ENCODE results near the gene CD9.

The CD9 gene

DNA sequence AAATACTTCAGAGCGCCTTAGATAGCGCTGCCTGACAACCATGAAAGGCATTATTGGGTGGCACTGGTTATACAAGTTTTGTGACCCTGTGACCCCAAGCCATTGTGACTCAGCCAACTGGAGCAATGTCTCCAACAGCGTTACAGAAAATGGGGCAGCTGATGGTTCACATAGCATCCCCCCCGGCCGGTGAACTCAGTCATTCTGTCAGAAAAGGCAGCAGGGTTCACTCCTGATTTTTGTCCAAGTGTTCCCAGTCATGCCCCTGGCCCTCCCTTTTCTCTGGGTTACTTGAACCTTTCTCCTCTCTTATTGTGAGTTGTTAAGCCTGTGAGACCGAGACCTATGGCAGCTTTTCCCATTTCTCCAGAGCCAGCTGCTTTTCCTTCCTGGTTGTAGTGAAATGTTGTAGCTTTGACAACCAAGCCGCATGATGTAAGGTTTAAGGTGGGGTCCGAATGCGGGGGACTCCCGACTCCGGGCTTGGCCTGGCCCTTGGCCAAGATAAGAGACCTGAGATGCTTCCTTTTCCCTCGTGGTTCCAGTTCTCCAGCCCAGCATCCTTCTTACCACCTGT, 22.0 kb downstream of the CD9 start:
- DNase-seq: no peak

- DNase-seq: no peak
Measured at GRCh38 chr12:6223545-6223944, 23.3 kb downstream of the CD9 start.

DNA sequence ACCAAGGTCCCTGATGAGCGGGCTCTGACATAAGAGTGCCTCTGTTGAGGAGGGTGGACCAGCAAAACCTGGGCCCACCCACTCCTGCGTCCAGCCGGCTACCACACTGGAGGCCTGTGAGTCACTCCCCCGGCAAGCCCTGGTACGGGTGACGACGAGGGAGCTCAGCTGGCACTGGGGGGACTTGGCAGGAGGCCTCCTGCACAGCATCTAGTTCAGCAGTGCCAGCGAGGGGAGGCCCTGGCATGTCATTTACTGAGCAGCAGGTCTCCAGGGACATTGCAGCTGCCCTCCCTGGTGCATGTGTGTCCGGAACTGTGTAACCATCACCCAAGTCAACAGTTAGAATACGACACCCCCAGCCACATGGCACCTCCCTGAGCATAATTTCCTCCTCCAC, 24.4 kb downstream of the CD9 start:
- peak; percentile 74 for DNase-seq

GRCh38 chr12:6225630-6226001, 25.4 kb downstream of the CD9 start:
- DNase-seq: no peak

- no peak for DNase-seq
Measured at GRCh38 chr12:6226002-6226678, 25.9 kb downstream of the CD9 start.

DNA sequence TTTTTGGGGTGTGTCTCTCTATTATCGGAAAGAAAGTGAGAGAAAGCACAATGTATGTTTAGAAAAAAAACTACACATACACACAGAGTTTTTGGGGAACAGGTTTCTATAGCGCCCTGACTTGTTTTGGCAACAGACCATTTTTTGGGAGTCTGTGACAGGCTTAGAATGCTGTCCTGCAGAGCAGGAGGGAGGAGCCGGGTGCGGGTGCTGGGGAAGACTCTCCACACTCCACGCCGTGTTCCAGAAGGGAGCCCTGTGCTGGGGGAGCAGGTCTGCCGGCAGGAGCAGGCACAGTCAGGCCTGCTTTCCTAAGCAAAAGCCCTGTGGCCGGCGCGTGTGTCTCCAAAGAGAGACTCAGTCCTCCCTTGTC, 26.5 kb downstream of the CD9 start:
- no peak for DNase-seq

DNA sequence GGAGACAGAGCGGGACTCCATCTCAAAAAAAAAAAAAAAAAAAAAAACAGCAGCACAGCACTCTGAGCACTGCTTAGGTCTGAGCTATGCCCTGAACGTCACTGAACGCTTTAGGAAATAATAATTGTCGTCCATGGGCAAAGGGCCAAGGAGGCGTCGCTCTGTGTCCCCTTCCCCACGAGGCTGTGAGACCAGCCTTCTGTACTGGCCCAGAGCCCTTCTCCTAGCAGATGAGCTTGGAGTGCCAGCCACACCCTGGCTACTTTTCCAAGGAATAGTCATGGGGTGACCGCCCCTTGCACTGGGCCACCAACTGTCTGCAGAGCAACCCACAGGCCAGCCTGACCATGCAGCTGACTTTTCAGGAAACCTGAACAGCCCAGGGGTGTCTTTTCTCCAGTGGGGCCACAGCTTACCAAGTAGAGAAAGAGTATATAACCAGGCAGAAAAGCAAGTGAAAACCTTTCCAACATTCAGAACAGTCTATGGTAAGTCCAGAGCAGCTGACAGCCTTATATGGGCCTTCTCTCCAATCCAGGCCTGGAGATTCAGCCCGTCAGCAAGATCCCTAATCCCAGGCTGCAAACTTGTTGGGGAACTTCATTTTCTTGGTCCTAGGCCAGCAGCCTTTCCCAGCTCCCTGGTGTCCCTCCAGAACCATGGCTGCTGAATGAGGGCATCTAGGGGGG, 28.5 kb downstream of the CD9 start:
- no peak for DNase-seq

GRCh38 chr12:6229224-6230218, 29.3 kb downstream of the CD9 start:
- no peak for DNase-seq

DNA sequence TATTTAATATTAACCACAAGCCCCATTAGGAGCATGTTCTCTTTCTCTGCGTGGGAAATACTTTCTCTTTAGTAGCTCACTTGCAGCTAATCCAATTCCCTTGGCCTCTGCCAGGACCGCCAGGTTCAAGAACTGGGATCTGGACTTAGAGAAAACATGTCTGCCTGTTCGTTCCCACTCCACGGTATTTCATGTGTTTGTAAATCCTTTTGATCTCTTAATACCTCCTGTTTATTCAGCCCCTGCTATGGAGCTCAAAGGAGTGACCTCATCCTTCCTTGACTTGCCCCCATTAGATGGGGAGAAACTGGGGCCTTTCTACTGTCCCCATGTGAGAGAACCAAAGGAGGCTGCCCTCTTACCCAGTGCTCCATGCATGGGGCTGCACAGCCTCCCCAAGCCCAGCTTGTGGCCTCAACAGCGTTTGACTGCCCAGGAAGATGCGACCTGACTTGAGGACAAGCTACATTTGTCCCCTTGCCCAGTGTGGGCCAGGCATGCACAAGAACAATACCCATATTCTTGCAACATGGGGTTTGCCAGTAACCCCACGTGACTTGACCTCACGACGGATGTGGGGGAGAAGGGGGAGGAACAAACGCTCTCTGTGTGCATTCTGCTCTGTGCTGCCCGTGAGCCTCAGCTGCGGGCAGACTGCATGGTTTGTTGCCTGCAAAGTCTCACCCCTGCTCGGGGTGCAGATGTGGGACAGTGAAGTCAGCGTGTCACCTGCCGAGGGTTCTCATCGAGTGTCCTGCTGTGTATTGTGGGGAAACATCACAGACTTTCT, 30.3 kb downstream of the CD9 start:
- no peak for DNase-seq

- no peak for DNase-seq
Measured at GRCh38 chr12:6231359-6232268, 31.4 kb downstream of the CD9 start.

DNA sequence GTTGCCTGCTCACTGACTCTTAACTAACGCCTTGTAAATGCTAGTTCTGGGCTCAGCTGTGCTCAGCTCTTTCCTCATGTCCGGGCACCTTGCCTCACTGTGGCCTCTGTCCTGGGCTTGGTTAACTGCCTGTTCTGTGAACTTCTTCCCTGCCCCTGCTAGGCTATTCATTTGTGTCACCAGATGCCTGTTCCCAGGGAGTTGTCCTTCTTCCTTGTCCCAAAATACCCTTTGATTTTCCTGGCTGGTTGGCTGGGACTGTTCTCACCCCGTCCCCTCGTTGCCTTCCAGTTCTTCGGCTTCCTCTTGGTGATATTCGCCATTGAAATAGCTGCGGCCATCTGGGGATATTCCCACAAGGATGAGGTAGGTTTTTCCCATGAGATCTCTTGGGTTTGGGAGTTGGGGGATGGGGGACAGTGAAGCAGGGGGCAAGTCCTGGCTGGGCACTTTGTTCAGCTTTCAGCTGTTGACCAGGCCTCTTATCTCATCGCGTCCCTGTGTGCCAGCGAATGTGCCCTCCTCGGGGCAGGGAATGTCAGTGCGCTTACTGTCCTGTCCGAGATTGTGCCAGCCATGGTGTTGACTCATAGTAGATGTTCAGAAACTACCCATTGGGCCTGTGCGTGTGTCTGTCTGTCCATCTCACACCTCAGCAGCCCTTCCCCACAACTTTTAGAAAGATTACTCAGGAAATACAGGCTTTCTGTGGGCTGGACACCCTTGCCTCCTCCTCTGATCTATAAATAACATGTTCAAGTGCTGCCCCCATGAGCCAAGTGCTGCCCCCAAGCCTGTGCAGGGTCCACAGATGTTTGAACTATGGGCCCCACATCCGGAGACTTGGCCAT, 33.1 kb downstream of the CD9 start:
- DNase-seq: no peak

- DNase-seq: no peak
Measured at GRCh38 chr12:6234214-6234613, 34.0 kb downstream of the CD9 start.

DNA sequence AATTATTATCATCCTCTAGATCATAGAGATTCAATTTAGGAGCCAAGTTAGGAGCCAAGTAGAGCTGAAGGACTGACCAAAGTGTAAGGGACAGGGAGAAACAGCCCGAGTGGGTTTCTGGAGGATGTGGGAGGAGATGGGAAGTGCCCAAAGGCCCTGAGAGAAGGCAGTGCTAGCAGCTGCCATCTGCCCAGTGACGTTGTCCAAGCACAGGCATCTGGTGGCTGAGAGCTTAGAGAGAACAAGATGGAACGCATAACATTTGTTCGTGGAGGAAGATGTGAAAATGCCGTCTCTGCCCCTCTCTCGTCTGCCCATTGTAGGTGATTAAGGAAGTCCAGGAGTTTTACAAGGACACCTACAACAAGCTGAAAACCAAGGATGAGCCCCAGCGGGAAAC, 34.7 kb downstream of the CD9 start:
- no peak for DNase-seq

- DNase-seq: no peak
Measured at GRCh38 chr12:6235499-6235898, 35.3 kb downstream of the CD9 start.

- DNase-seq: no peak
Measured at GRCh38 chr12:6235906-6236640, 35.9 kb downstream of the CD9 start.

- DNase-seq: no peak
Measured at GRCh38 chr12:6236641-6236940, 36.4 kb downstream of the CD9 start.

- DNase-seq: no peak
Measured at GRCh38 chr12:6237830-6238229, 37.6 kb downstream of the CD9 start.

- DNase-seq: no peak
Measured at GRCh38 chr12:6238875-6239274, 38.7 kb downstream of the CD9 start.

GRCh38 chr12:6241495-6241894, 41.3 kb downstream of the CD9 start:
- DNase-seq: no peak

- DNase-seq: no peak
Measured at GRCh38 chr12:6249580-6249979, 49.4 kb downstream of the CD9 start.
